ENCODE data around the gene ARPC4.

The ARPC4 gene

DNA sequence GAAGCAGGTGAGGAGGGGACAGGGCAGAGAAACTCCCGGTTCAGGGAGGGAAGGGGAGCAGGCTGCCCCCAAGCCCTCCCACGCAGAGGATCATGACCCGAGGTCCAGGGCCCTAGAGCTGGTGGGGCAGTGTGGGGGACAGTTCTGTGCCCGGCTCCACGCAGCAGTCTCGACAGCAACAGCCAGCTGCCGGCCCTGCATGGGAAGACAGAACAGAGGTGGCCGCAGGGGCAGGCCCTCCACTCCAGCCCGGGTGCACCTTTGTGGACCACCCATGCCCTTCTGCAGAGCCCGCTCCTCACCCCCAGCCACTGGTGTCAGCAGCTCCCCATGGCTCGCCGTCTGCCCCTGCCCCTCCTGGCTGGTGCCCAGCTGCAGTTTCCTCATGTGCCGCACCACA lies 35.5 kb upstream of the ARPC4 start:
- Histone ChIP-seq H3K79me2 (ENCODE audit: low read length) (no peaks in the 10 kb centered on the region), H3K4me2 (ENCODE audit: low read length) (no peak overlapping the region), H4K20me1 (ENCODE audit: insufficient read depth, low read length) (no peaks in the 10 kb centered on the region), H3K27ac (ENCODE audit: low read length) (no peak overlapping the region), H3K36me3 (replicated peaks; ENCODE audit: low read depth, low read length) (peaks cover 4% of the 10 kb centered on the region), H2AFZ (ENCODE audit: low read depth, low read length) (no peak overlapping the region), H3K4me3 (ENCODE audit: low read length) (no peak overlapping the region), H3K9ac (ENCODE audit: low read length) (no peak overlapping the region), H3K27me3 (ENCODE audit: low read depth, low read length) (no peaks in the 10 kb centered on the region), H3K4me1 (ENCODE audit: low read length) (no peaks in the 10 kb centered on the region), H3K9me3 (ENCODE audit: insufficient read depth, low read length) (no peaks in the 10 kb centered on the region)
- no peak for TF ChIP-seq EZH2phosphoT487 (IDR thresholded peaks at IDR 0.05; ENCODE audit: low read depth)
- TF ChIP-seq, protein P1, sequence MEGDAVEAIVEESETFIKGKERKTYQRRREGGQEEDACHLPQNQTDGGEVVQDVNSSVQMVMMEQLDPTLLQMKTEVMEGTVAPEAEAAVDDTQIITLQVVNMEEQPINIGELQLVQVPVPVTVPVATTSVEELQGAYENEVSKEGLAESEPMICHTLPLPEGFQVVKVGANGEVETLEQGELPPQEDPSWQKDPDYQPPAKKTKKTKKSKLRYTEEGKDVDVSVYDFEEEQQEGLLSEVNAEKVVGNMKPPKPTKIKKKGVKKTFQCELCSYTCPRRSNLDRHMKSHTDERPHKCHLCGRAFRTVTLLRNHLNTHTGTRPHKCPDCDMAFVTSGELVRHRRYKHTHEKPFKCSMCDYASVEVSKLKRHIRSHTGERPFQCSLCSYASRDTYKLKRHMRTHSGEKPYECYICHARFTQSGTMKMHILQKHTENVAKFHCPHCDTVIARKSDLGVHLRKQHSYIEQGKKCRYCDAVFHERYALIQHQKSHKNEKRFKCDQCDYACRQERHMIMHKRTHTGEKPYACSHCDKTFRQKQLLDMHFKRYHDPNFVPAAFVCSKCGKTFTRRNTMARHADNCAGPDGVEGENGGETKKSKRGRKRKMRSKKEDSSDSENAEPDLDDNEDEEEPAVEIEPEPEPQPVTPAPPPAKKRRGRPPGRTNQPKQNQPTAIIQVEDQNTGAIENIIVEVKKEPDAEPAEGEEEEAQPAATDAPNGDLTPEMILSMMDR (IDR thresholded peaks at IDR 0.05; ENCODE audit: low read depth, low read length), result no peak

DNA sequence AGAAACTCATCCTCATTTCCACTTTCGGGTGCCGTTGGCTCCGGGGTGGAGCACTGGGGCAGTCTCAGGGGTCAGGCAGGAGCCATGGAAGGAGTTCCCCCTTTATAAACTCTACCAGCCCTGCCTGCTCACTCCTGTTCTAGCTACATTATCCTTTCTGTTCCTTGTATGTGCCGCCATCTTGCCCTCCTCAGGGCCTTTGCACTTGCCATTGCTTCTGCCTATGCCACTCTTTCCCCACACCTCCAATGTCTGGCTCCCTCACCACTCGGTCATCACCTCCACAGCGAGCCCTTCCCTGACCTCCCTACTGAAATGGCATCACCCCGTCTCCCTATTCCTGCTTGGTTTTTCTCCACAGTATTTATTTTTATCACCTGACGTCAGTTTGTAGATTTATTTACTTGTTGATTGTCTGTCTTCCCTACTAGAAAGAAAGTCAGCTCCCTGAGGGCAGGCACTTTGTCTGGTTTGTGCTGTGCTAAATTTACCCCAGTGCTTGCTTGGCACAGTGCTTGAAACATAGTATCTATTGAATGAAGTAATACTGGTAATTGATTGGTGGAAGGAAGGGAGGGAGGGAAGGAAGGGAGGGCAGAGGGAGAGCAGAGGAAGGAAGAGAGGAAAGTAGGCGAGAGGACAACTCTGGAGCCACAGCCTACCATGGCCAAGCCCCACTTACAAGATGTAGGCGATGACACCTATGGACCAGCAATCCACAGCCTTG lies 31.9 kb upstream of the ARPC4 start:
- H2AFZ ChIP-seq (ENCODE audit: low read depth, low read length), result no peak overlapping the region
- no peaks in the 10 kb centered on the region for H3K9me3 ChIP-seq (ENCODE audit: insufficient read depth, low read length)
- H4K20me1 ChIP-seq (ENCODE audit: insufficient read depth, low read length), result no peaks in the 10 kb centered on the region
- TF ChIP-seq, protein P1 (IDR thresholded peaks at IDR 0.05; ENCODE audit: low read depth, low read length), result no peak
- TF ChIP-seq EZH2phosphoT487 (IDR thresholded peaks at IDR 0.05; ENCODE audit: low read depth), result no peak
- no peak overlapping the region for H3K4me2 ChIP-seq (ENCODE audit: low read length)
- no peaks in the 10 kb centered on the region for H3K27me3 ChIP-seq (ENCODE audit: low read depth, low read length)
- no peak overlapping the region for H3K4me3 ChIP-seq (ENCODE audit: low read length)
- peaks cover 4% of the 10 kb centered on the region for H3K36me3 ChIP-seq (replicated peaks; ENCODE audit: low read depth, low read length)
- no peak overlapping the region for H3K27ac ChIP-seq (ENCODE audit: low read length)
- no peaks in the 10 kb centered on the region for H3K4me1 ChIP-seq (ENCODE audit: low read length)
- H3K79me2 ChIP-seq (ENCODE audit: low read length), result no peaks in the 10 kb centered on the region
- H3K9ac ChIP-seq (ENCODE audit: low read length), result no peak overlapping the region

- H3K27me3 ChIP-seq (ENCODE audit: low read depth, low read length), result no peaks in the 10 kb centered on the region
- peaks cover 4% of the 10 kb centered on the region for H3K36me3 ChIP-seq (replicated peaks; ENCODE audit: low read depth, low read length)
- H4K20me1 ChIP-seq (ENCODE audit: insufficient read depth, low read length), result no peaks in the 10 kb centered on the region
- H3K9me3 ChIP-seq (ENCODE audit: insufficient read depth, low read length), result no peaks in the 10 kb centered on the region
- no peaks in the 10 kb centered on the region for H3K4me1 ChIP-seq (ENCODE audit: low read length)
- H2AFZ ChIP-seq (ENCODE audit: low read depth, low read length), result no peak overlapping the region
- H3K4me2 ChIP-seq (ENCODE audit: low read length), result no peak overlapping the region
- H3K27ac ChIP-seq (ENCODE audit: low read length), result no peak overlapping the region
- no peak overlapping the region for H3K4me3 ChIP-seq (ENCODE audit: low read length)
- H3K9ac ChIP-seq (ENCODE audit: low read length), result no peak overlapping the region
- no peaks in the 10 kb centered on the region for H3K79me2 ChIP-seq (ENCODE audit: low read length)
- TF ChIP-seq EZH2phosphoT487 (IDR thresholded peaks at IDR 0.05; ENCODE audit: low read depth), result no peak
- TF ChIP-seq, protein P1 (IDR thresholded peaks at IDR 0.05; ENCODE audit: low read depth, low read length), result no peak
Measured at GRCh38 chr3:9761919-9762318, 31.0 kb upstream of the ARPC4 start.

- no peak for TF ChIP-seq EZH2phosphoT487 (IDR thresholded peaks at IDR 0.05; ENCODE audit: low read depth)
- TF ChIP-seq, protein P1 (IDR thresholded peaks at IDR 0.05; ENCODE audit: low read depth, low read length), result no peak
- no peaks in the 10 kb centered on the region for H3K79me2 ChIP-seq (ENCODE audit: low read length)
- H3K9ac ChIP-seq (ENCODE audit: low read length), result no peak overlapping the region
- H3K4me1 ChIP-seq (ENCODE audit: low read length), result no peaks in the 10 kb centered on the region
- no peak overlapping the region for H3K27ac ChIP-seq (ENCODE audit: low read length)
- no peaks in the 10 kb centered on the region for H4K20me1 ChIP-seq (ENCODE audit: insufficient read depth, low read length)
- no peak overlapping the region for H3K4me3 ChIP-seq (ENCODE audit: low read length)
- H2AFZ ChIP-seq (ENCODE audit: low read depth, low read length), result no peak overlapping the region
- H3K36me3 ChIP-seq (replicated peaks; ENCODE audit: low read depth, low read length), result no peaks in the 10 kb centered on the region
- no peaks in the 10 kb centered on the region for H3K9me3 ChIP-seq (ENCODE audit: insufficient read depth, low read length)
- H3K27me3 ChIP-seq (ENCODE audit: low read depth, low read length), result no peaks in the 10 kb centered on the region
- no peak overlapping the region for H3K4me2 ChIP-seq (ENCODE audit: low read length)
Measured at GRCh38 chr3:9762871-9763270, 30.0 kb upstream of the ARPC4 start.

Data from OCI-LY3 (cell line).